ENCODE results near the gene LCN9. TPM values are rescaled to one million over a fixed set of nuclear protein-coding genes. Genes with fewer than 3 reads are reported as not detected.

The LCN9 gene
- total RNA-seq, 1 experiment from 2014 or later: not detected

DNA sequence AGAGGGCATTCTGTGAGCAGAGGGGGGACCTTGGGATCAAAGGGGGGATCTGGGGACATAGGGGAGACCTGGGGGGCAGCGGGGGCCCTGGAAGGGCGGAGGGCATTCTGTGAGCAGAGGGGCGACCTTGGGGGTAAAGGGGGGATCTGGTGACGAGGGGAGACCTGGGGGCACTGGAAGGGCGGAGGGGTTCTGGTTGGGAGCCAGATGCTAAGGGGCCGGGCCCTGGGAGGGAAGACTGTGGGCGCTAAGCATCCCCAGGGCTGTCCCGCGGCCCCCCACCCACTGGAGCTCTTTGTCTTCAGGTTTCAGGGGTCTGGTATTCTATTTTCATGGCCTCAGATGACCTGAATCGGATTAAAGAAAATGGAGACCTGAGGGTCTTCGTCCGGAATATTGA, 748 bp downstream of the LCN9 start:
- Mint-ChIP-seq H3K9me3 (ENCODE audit: low read depth, unreplicated experiment) (no peaks in the 10 kb centered on the region), H3K27me3 (ENCODE audit: unreplicated experiment) (peaks cover 42% of the 10 kb centered on the region), H3K27ac (ENCODE audit: unreplicated experiment) (no peak overlapping the region), H3K4me1 (ENCODE audit: low read depth, unreplicated experiment) (no peaks in the 10 kb centered on the region), H3K36me3 (ENCODE audit: insufficient read depth, unreplicated experiment) (no peaks in the 10 kb centered on the region), H3K4me3 (ENCODE audit: low read depth, unreplicated experiment) (no peak overlapping the region)
- CTCF ChIA-PET: no interaction called here
- TF ChIP-seq, protein P1, sequence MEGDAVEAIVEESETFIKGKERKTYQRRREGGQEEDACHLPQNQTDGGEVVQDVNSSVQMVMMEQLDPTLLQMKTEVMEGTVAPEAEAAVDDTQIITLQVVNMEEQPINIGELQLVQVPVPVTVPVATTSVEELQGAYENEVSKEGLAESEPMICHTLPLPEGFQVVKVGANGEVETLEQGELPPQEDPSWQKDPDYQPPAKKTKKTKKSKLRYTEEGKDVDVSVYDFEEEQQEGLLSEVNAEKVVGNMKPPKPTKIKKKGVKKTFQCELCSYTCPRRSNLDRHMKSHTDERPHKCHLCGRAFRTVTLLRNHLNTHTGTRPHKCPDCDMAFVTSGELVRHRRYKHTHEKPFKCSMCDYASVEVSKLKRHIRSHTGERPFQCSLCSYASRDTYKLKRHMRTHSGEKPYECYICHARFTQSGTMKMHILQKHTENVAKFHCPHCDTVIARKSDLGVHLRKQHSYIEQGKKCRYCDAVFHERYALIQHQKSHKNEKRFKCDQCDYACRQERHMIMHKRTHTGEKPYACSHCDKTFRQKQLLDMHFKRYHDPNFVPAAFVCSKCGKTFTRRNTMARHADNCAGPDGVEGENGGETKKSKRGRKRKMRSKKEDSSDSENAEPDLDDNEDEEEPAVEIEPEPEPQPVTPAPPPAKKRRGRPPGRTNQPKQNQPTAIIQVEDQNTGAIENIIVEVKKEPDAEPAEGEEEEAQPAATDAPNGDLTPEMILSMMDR (IDR thresholded peaks at IDR 0.05; ENCODE audit: unreplicated experiment): no peak
- no peak for DNase-seq
- no TSS peak for BruUV-seq (replicated peaks)
- intact Hi-C loops (cut with micrococcal nuclease; ENCODE audit: unreplicated experiment): no loop called here

DNA sequence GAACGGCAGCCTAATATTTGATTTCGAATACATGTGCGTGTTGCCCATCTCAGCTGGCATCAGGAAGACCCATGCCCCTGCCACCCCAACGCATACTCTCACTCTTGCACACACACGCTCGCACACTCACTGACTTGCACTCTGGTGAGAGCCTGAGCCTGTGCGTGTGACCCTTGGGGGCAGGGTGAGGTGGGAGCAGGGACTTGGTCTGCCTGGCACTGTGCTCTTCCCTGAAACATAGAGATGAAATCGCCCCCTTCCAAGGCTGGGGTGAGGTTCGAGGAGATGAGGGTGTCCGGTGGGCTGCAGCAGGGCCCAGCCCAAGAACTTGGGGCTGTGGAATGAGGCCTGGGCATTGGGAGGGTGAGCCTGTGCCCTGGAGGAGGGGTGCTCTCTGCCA, 1.2 kb downstream of the LCN9 start:
- TF ChIP-seq, protein P1 (IDR thresholded peaks at IDR 0.05; ENCODE audit: unreplicated experiment): no peak
- Mint-ChIP-seq H3K27me3 (ENCODE audit: unreplicated experiment) (peaks cover 46% of the 10 kb centered on the region), H3K36me3 (ENCODE audit: insufficient read depth, unreplicated experiment) (no peaks in the 10 kb centered on the region), H3K4me1 (ENCODE audit: low read depth, unreplicated experiment) (no peaks in the 10 kb centered on the region), H3K9me3 (ENCODE audit: low read depth, unreplicated experiment) (no peaks in the 10 kb centered on the region), H3K4me3 (ENCODE audit: low read depth, unreplicated experiment) (no peak overlapping the region), H3K27ac (ENCODE audit: unreplicated experiment) (no peak overlapping the region)
- no peak for DNase-seq
- intact Hi-C loops (cut with micrococcal nuclease; ENCODE audit: unreplicated experiment): no loop called here
- CTCF ChIA-PET: no interaction called here
- no TSS peak for BruUV-seq (replicated peaks)

DNA sequence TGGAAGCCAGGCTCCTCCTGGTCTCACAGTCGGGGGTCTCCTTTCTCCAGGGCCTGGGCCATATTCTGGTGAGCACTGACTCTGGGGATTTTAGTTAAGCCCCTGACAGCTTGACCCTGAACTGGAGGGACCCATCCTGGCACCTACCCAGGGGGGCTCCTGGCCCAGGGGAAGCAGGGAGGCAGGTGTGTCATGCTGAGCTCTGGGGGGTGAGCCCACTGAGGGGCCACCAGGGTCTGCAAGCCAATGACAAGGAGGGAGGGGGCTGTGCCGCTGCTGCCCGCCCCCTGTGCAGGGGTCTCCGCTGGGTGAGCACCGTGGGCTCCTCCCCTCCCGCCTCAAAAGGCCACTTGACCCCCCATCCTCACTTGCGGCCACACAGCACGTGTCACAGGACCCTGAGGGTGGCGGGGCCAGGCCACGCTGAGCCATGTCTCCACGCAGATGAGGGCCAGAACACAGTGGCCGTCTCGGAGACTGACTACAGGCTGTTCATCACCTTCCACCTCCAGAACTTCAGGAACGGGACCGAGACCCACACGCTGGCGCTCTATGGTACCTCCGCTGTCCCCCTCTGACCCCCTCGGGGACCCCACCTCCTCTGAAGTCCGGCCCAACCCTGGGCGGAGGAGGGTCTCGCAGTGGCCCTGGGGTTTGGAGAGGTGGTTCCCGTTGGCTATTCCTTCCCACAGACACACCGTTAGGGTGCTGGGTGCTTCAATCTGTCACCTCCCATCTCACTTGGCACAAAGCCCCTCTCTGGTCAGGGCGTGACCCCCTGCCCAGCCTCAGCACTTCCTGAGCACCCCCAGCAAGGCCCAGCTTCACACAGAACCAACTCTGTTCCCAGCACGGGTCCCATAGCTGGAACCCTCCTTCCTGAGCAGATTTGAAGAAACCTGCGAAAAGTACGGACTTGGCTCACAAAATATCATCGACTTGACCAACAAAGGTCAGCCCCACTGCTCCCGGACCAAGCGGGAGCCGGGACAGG, 2.0 kb downstream of the LCN9 start:
- CTCF ChIA-PET: no interaction called here
- H3K9me3 Mint-ChIP-seq (ENCODE audit: low read depth, unreplicated experiment): no peaks in the 10 kb centered on the region
- DNase-seq: no peak
- no peaks in the 10 kb centered on the region for H3K4me1 Mint-ChIP-seq (ENCODE audit: low read depth, unreplicated experiment)
- TF ChIP-seq, protein P1 (IDR thresholded peaks at IDR 0.05; ENCODE audit: unreplicated experiment): no peak
- H3K36me3 Mint-ChIP-seq (ENCODE audit: insufficient read depth, unreplicated experiment): no peaks in the 10 kb centered on the region
- H3K4me3 Mint-ChIP-seq (ENCODE audit: low read depth, unreplicated experiment): no peak overlapping the region
- no peak overlapping the region for H3K27ac Mint-ChIP-seq (ENCODE audit: unreplicated experiment)
- intact Hi-C loops (cut with micrococcal nuclease; ENCODE audit: unreplicated experiment): no loop called here
- H3K27me3 Mint-ChIP-seq (ENCODE audit: unreplicated experiment): peaks cover 46% of the 10 kb centered on the region
- no TSS peak for BruUV-seq (replicated peaks)

DNA sequence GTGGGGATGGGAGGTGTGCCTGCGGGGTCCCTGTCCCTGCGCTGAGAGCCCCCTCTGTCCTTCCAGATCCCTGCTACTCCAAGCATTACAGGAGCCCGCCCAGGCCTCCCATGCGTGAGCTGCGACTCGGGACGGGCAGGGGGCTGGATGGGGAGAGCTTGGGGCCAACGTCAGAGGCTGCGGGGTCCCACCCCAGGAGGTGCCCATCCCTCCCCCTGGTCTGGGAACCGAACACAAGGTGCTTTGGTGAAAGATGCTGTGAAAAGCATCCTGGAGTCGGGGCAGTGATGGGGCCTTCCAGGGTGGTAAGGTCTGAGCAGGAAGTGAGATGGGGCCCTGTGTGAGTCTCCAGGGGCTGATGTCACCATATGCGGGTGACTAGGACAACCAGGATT, 2.7 kb downstream of the LCN9 start:
- Mint-ChIP-seq H3K36me3 (ENCODE audit: insufficient read depth, unreplicated experiment) (no peaks in the 10 kb centered on the region), H3K4me3 (ENCODE audit: low read depth, unreplicated experiment) (no peak overlapping the region), H3K27me3 (ENCODE audit: unreplicated experiment) (peaks cover 46% of the 10 kb centered on the region), H3K4me1 (ENCODE audit: low read depth, unreplicated experiment) (no peaks in the 10 kb centered on the region), H3K9me3 (ENCODE audit: low read depth, unreplicated experiment) (no peaks in the 10 kb centered on the region), H3K27ac (ENCODE audit: unreplicated experiment) (no peak overlapping the region)
- no peak for DNase-seq
- TF ChIP-seq, protein P1 (IDR thresholded peaks at IDR 0.05; ENCODE audit: unreplicated experiment): no peak
- intact Hi-C loops (cut with micrococcal nuclease; ENCODE audit: unreplicated experiment): no loop called here
- BruUV-seq (replicated peaks): no TSS peak
- CTCF ChIA-PET: no interaction called here

All from Calu3 (cell line).